Measurements from ENCODE around the gene DNAAF1. TPM values are rescaled to one million over a fixed set of nuclear protein-coding genes. Genes with fewer than 3 reads are reported as not detected.

DNAAF1 gene
- total and polyA plus RNA-seq, 2 of the 8 experiments (the other 6 are each of a cell fraction or from before 2014, with no cell fraction given), result 0.09 to 0.15 TPM

GRCh38 chr16:84226026-84226425 lies 80.9 kb downstream of the DNAAF1 start (continued):
- TF ChIP-seq USF2 (IDR thresholded peaks at IDR 0.05; ENCODE audit: low read length), result no peak

Other genes starting within 250 kb of the DNAAF1 start
- gene MLYCD, start 246.2 kb upstream of the DNAAF1 start, total RNA-seq (2021; fragmentation: NEBNext Ultra II Directional; extraction: Animal tissue kit (Norgen Biotek cat#: 25700)), result 5.8 and 7.0 TPM in 2 replicates
- 3.7 and 4.6 TPM in 2 replicates for gene MLYCD, start 246.2 kb upstream of the DNAAF1 start, polyA plus RNA-seq (2011; rRNA removed)
- gene OSGIN1, start 192.1 kb upstream of the DNAAF1 start, total RNA-seq (2021; fragmentation: NEBNext Ultra II Directional; extraction: Animal tissue kit (Norgen Biotek cat#: 25700)), result 0.48 and 0.58 TPM in 2 replicates
- 0.76 and 1.5 TPM in 2 replicates for gene OSGIN1, start 192.1 kb upstream of the DNAAF1 start, polyA plus RNA-seq (2011; rRNA removed)
- 2.0 and 3.6 TPM in 2 replicates for gene NECAB2, start 177.1 kb upstream of the DNAAF1 start, total RNA-seq (2021; fragmentation: NEBNext Ultra II Directional; extraction: Animal tissue kit (Norgen Biotek cat#: 25700))
- 4.2 and 7.5 TPM in 2 replicates for gene NECAB2, start 177.1 kb upstream of the DNAAF1 start, polyA plus RNA-seq (2011; rRNA removed)
- not detected in 2 replicates for gene SLC38A8, start 102.5 kb upstream of the DNAAF1 start, total RNA-seq (2021; fragmentation: NEBNext Ultra II Directional; extraction: Animal tissue kit (Norgen Biotek cat#: 25700))
- 0.08 TPM in 1 of 2 replicates, not detected in the other for gene SLC38A8, start 102.5 kb upstream of the DNAAF1 start, polyA plus RNA-seq (2011; rRNA removed)
- 52.0 and 53.3 TPM in 2 replicates for gene MBTPS1, start 28.4 kb upstream of the DNAAF1 start, total RNA-seq (2021; fragmentation: NEBNext Ultra II Directional; extraction: Animal tissue kit (Norgen Biotek cat#: 25700))
- 30.6 and 33.7 TPM in 2 replicates for gene MBTPS1, start 28.4 kb upstream of the DNAAF1 start, polyA plus RNA-seq (2011; rRNA removed)
- 55.7 and 58.5 TPM in 2 replicates for gene HSDL1, start 131 bp upstream of the DNAAF1 start, total RNA-seq (2021; fragmentation: NEBNext Ultra II Directional; extraction: Animal tissue kit (Norgen Biotek cat#: 25700))
- gene HSDL1, start 131 bp upstream of the DNAAF1 start, polyA plus RNA-seq (2011; rRNA removed), result 18.2 and 25.0 TPM in 2 replicates
- 63.8 and 68.0 TPM in 2 replicates for gene TAF1C, start 41.7 kb downstream of the DNAAF1 start, total RNA-seq (2021; fragmentation: NEBNext Ultra II Directional; extraction: Animal tissue kit (Norgen Biotek cat#: 25700))
- 44.6 and 81.6 TPM in 2 replicates for gene TAF1C, start 41.7 kb downstream of the DNAAF1 start, polyA plus RNA-seq (2011; rRNA removed)
- 1.3 and 1.6 TPM in 2 replicates for gene ADAD2, start 45.8 kb downstream of the DNAAF1 start, total RNA-seq (2021; fragmentation: NEBNext Ultra II Directional; extraction: Animal tissue kit (Norgen Biotek cat#: 25700))
- gene ADAD2, start 45.8 kb downstream of the DNAAF1 start, polyA plus RNA-seq (2011; rRNA removed), result 1.2 and 2.3 TPM in 2 replicates
- gene KCNG4, start 94.7 kb downstream of the DNAAF1 start, total RNA-seq (2021; fragmentation: NEBNext Ultra II Directional; extraction: Animal tissue kit (Norgen Biotek cat#: 25700)), result not detected in 2 replicates
- not detected in 2 replicates for gene KCNG4, start 94.7 kb downstream of the DNAAF1 start, polyA plus RNA-seq (2011; rRNA removed)
- 1.1 and 1.6 TPM in 2 replicates for gene WFDC1, start 149.6 kb downstream of the DNAAF1 start, total RNA-seq (2021; fragmentation: NEBNext Ultra II Directional; extraction: Animal tissue kit (Norgen Biotek cat#: 25700))
- 0.52 and 0.70 TPM in 2 replicates for gene WFDC1, start 149.6 kb downstream of the DNAAF1 start, polyA plus RNA-seq (2011; rRNA removed)
- 2.8 and 3.6 TPM in 2 replicates for gene ATP2C2, start 223.2 kb downstream of the DNAAF1 start, total RNA-seq (2021; fragmentation: NEBNext Ultra II Directional; extraction: Animal tissue kit (Norgen Biotek cat#: 25700))
- gene ATP2C2, start 223.2 kb downstream of the DNAAF1 start, polyA plus RNA-seq (2011; rRNA removed), result 1.2 and 2.6 TPM in 2 replicates

All from H1 (cell line).